ENCODE measurements around the gene GPR148. TPM values are rescaled to one million over a fixed set of nuclear protein-coding genes. Genes with fewer than 3 reads are reported as not detected.

GPR148 gene
- total RNA-seq, 1 donor from 2014 or later: not detected

GRCh38 chr2:130764035-130764820 is 35.4 kb downstream of the GPR148 start:
- Histone ChIP-seq H3K79me2 (ENCODE audit: insufficient read depth, low read length) (no peaks in the 10 kb centered on the region), H3K27me3 (ENCODE audit: insufficient read depth, low read length) (no peaks in the 10 kb centered on the region), H3K4me1 (ENCODE audit: insufficient read depth, low read length) (no peaks in the 10 kb centered on the region), H3K36me3 (ENCODE audit: insufficient read depth, low read length) (no peaks in the 10 kb centered on the region), H3K4me2 (ENCODE audit: low read length) (no peak overlapping the region), H2AFZ (ENCODE audit: low read depth, low read length) (no peak overlapping the region), H3K27ac (ENCODE audit: low read depth, low read length) (no peak overlapping the region), H3K9me3 (ENCODE audit: insufficient read depth, low read depth, low read length) (no peaks in the 10 kb centered on the region), H3K9ac (ENCODE audit: low read length) (no peak overlapping the region), H3K4me3 (ENCODE audit: insufficient read depth, low read depth, low read length) (no peak overlapping the region), H4K20me1 (ENCODE audit: insufficient read depth, low read length) (no peaks in the 10 kb centered on the region)
- no peak for DNase-seq (ENCODE audit: low read depth)
- Mint-ChIP-seq H3K4me3 (ENCODE audit: unreplicated experiment) (no peak overlapping the region), H3K27me3 (ENCODE audit: low read depth, unreplicated experiment) (peaks cover 43% of the 10 kb centered on the region), H3K36me3 (ENCODE audit: low read depth, unreplicated experiment) (peaks cover 2% of the 10 kb centered on the region), H3K27ac (ENCODE audit: unreplicated experiment) (no peak overlapping the region), H3K9me3 (ENCODE audit: unreplicated experiment) (no peaks in the 10 kb centered on the region), H3K4me1 (ENCODE audit: low read depth, unreplicated experiment) (no peaks in the 10 kb centered on the region)
- TF ChIP-seq CTCF (IDR thresholded peaks at IDR 0.05; ENCODE audit: insufficient read depth, low read depth, low read length): no peak
- TF ChIP-seq EZH2 (IDR thresholded peaks at IDR 0.05; ENCODE audit: insufficient read depth, low read length): no peak
- FAIRE-seq: no peak

- no peak for DNase-seq (ENCODE audit: low read depth)
- FAIRE-seq: no peak
- Histone ChIP-seq H3K4me1 (ENCODE audit: insufficient read depth, low read length) (no peaks in the 10 kb centered on the region), H3K27ac (ENCODE audit: low read depth, low read length) (no peak overlapping the region), H3K4me2 (ENCODE audit: low read length) (no peak overlapping the region), H3K9ac (ENCODE audit: low read length) (no peak overlapping the region), H3K79me2 (ENCODE audit: insufficient read depth, low read length) (no peaks in the 10 kb centered on the region), H3K4me3 (ENCODE audit: insufficient read depth, low read depth, low read length) (no peak overlapping the region), H3K9me3 (ENCODE audit: insufficient read depth, low read depth, low read length) (no peaks in the 10 kb centered on the region), H4K20me1 (ENCODE audit: insufficient read depth, low read length) (no peaks in the 10 kb centered on the region), H3K27me3 (ENCODE audit: insufficient read depth, low read length) (no peaks in the 10 kb centered on the region), H2AFZ (ENCODE audit: low read depth, low read length) (no peak overlapping the region), H3K36me3 (ENCODE audit: insufficient read depth, low read length) (no peaks in the 10 kb centered on the region)
- peaks cover 46% of the 10 kb centered on the region for H3K27me3 Mint-ChIP-seq (ENCODE audit: low read depth, unreplicated experiment)
- no peaks in the 10 kb centered on the region for H3K9me3 Mint-ChIP-seq (ENCODE audit: unreplicated experiment)
- no peak overlapping the region for H3K27ac Mint-ChIP-seq (ENCODE audit: unreplicated experiment)
- H3K36me3 Mint-ChIP-seq (ENCODE audit: low read depth, unreplicated experiment): peaks cover 2% of the 10 kb centered on the region
- H3K4me1 Mint-ChIP-seq (ENCODE audit: low read depth, unreplicated experiment): no peaks in the 10 kb centered on the region
- no peak overlapping the region for H3K4me3 Mint-ChIP-seq (ENCODE audit: unreplicated experiment)
- TF ChIP-seq CTCF (IDR thresholded peaks at IDR 0.05; ENCODE audit: insufficient read depth, low read depth, low read length): no peak
- no peak for TF ChIP-seq EZH2 (IDR thresholded peaks at IDR 0.05; ENCODE audit: insufficient read depth, low read length)
Measured at GRCh38 chr2:130764821-130765115, 35.9 kb downstream of the GPR148 start.

- no peaks in the 10 kb centered on the region for H3K4me1 ChIP-seq (ENCODE audit: insufficient read depth, low read length)
- H3K4me1 Mint-ChIP-seq (ENCODE audit: low read depth, unreplicated experiment): no peaks in the 10 kb centered on the region
- DNase-seq (ENCODE audit: low read depth) (no peak), FAIRE-seq (no peak)
- no peak overlapping the region for H3K4me3 Mint-ChIP-seq (ENCODE audit: unreplicated experiment)
- no peaks in the 10 kb centered on the region for H3K9me3 ChIP-seq (ENCODE audit: insufficient read depth, low read depth, low read length)
- H3K27me3 ChIP-seq (ENCODE audit: insufficient read depth, low read length): no peaks in the 10 kb centered on the region
- no peak overlapping the region for H3K4me2 ChIP-seq (ENCODE audit: low read length)
- no peak overlapping the region for H3K27ac Mint-ChIP-seq (ENCODE audit: unreplicated experiment)
- no peak overlapping the region for H3K4me3 ChIP-seq (ENCODE audit: insufficient read depth, low read depth, low read length)
- no peaks in the 10 kb centered on the region for H3K9me3 Mint-ChIP-seq (ENCODE audit: unreplicated experiment)
- no peak overlapping the region for H2AFZ ChIP-seq (ENCODE audit: low read depth, low read length)
- TF ChIP-seq CTCF (IDR thresholded peaks at IDR 0.05; ENCODE audit: insufficient read depth, low read depth, low read length): no peak
- no peak for TF ChIP-seq EZH2 (IDR thresholded peaks at IDR 0.05; ENCODE audit: insufficient read depth, low read length)
- H3K36me3 Mint-ChIP-seq (ENCODE audit: low read depth, unreplicated experiment): peaks cover 2% of the 10 kb centered on the region
- no peaks in the 10 kb centered on the region for H3K36me3 ChIP-seq (ENCODE audit: insufficient read depth, low read length)
- no peaks in the 10 kb centered on the region for H4K20me1 ChIP-seq (ENCODE audit: insufficient read depth, low read length)
- no peak overlapping the region for H3K9ac ChIP-seq (ENCODE audit: low read length)
- H3K27ac ChIP-seq (ENCODE audit: low read depth, low read length): no peak overlapping the region
- peaks cover 42% of the 10 kb centered on the region for H3K27me3 Mint-ChIP-seq (ENCODE audit: low read depth, unreplicated experiment)
- H3K79me2 ChIP-seq (ENCODE audit: insufficient read depth, low read length): no peaks in the 10 kb centered on the region
Measured at GRCh38 chr2:130765464-130765863, 36.6 kb downstream of the GPR148 start.

Data from astrocyte (in vitro differentiated cells and primary cell).